Stomach (tissue), 9 donors: ENCODE results near the gene ONECUT3. TPM values are rescaled to one million over a fixed set of nuclear protein-coding genes. Genes with fewer than 3 reads are reported as not detected.

Source experiments
- DNase-seq, 2 donors: peaks; one replicate each; pipeline versions ENCODE4 v3.0.0 to v3.0.0-alpha.2; 2013 to 2019
- H3K27ac ChIP-seq, 5 donors: fragments of 200-600 bp in 4 of 5; sonication (generic) in 4 of 5; one replicate each; pipeline ENCODE4 v1.5.1; 2013 to 2019; ENCODE audit warnings: mild to moderate bottlenecking in 1 of 5, moderate library complexity in 1 of 5
- H3K27me3 ChIP-seq, 3 donors: fragments of 200-600 bp; sonication (generic); one replicate each; pipeline ENCODE4 v1.5.1; 2017 to 2019; ENCODE audit warnings: mixed run types in 1 of 3
- H3K36me3 ChIP-seq, 4 donors: fragments of 200-600 bp; sonication (generic); 1 replicate in 3 of 4; 2 replicates in 1 of 4; pipeline ENCODE4 v1.5.1; 2016 to 2019
- H3K4me1 ChIP-seq, 4 donors: fragments of 200-600 bp; sonication (generic); one replicate each; pipeline ENCODE4 v1.5.1; 2016 to 2019
- H3K4me3 ChIP-seq, 4 donors: fragments of 200-600 bp; sonication (generic) in 3 of 4; one replicate each; pipeline ENCODE4 v1.5.1; 2016 to 2019; ENCODE audit warnings: mild to moderate bottlenecking in 1 of 4
- H3K9me3 ChIP-seq, 4 donors: fragments of 200-600 bp; sonication (generic); one replicate each; pipeline ENCODE4 v1.5.1; 2016 to 2019
- CTCF ChIP-seq, 7 experiments: fragments of 450-650 bp in 4 of 7; fragments of 200-600 bp in 3 of 7; sonication (generic) in 3 of 7; IDR thresholded peaks; one replicate each; pipeline ENCODE4 v1.5.1; 2016 to 2019; ENCODE audit warnings: antibody characterized with exemption in 7 of 7, control low read depth in 2 of 7, mild to moderate bottlenecking in 1 of 7
- EP300 ChIP-seq: sonication (generic); formaldehyde crosslinking; IDR thresholded peaks from one replicate; pipeline ENCODE4 v1.6.1; 2017; ENCODE audit warnings: antibody characterized with exemption
- POLR2A ChIP-seq, 4 donors: fragments of 450-650 bp; IDR thresholded peaks; one replicate each; pipeline ENCODE4 v1.6.1; 2016; ENCODE audit warnings: antibody characterized with exemption in 4 of 4, control low read depth in 2 of 4, mild to moderate bottlenecking in 1 of 4, moderate library complexity in 1 of 4
- POLR2AphosphoS5 ChIP-seq, 3 donors: sonication (generic); formaldehyde crosslinking; IDR thresholded peaks; one replicate each; pipeline ENCODE4 v1.6.1; 2016; ENCODE audit warnings: antibody characterized with exemption in 3 of 3
- WGBS, 5 donors: extraction: QIAGEN DNeasy Blood & Tissue Kit in 3 of 5; methylation state at CpG; one replicate each; pipeline versions ENCODE4 v1.1.5 to v1.1.7; 2013 to 2018; 5-methylcytosine and 5-hydroxymethylcytosine counted together
- intact Hi-C: fragments of 100-400 bp; cut with DNase I; formaldehyde crosslinking; loops from one replicate; pipeline ENCODE4 v1.15.1; 2023; ENCODE audit warnings: low total_unique reads
- polyA plus RNA-seq, 3 donors: library from polyadenylated mRNA; stranded (reverse); fragments of 200-250 nt; gene quantifications; one replicate each; pipeline ENCODE4 v1.2.3, GENCODE V29; 2013
- total RNA-seq, 5 donors: library from RNA; depleted of rRNA; stranded (reverse); fragments of >200 nt; gene quantifications; one replicate each; pipeline versions ENCODE4 v1.1.0 to v1.2.3, GENCODE V29; 2014 to 2016
- donor health status: healthy with polysubstance abuse.
- donor health status: Bipolar disorder and iron deficiency.
- donor health status: healthy.

The ONECUT3 gene
- total and polyA plus RNA-seq, 8 donors = 0.13 to 0.37 (median 0.29) TPM; not detected in 5

GRCh38 chr19:1824252-1824622, 70.9 kb downstream of the ONECUT3 start:
- no peak for DNase-seq
- TF ChIP-seq POLR2AphosphoS5 (IDR thresholded peaks at IDR 0.05) (no peak), EP300 (no peak), CTCF (IDR thresholded peaks at IDR 0.05) (no peak), POLR2A (IDR thresholded peaks at IDR 0.05) (no peak)
- no peak overlapping the region for H3K27ac ChIP-seq
- intact Hi-C loops = loop anchor here (10.0 kb wide), 1 partner anchor 269 kb away; no protein-coding TSS in a partner anchor
- peaks cover 57 to 98% (median 91%) of the 10 kb centered on the region in 4 donors for H3K36me3 ChIP-seq
- H3K9me3 ChIP-seq = no peaks in the 10 kb centered on the region
- no peaks in the 10 kb centered on the region for H3K27me3 ChIP-seq
- H3K4me1 ChIP-seq = peaks cover 9 to 24% (median 18%) of the 10 kb centered on the region in 4 donors
- 61 to 71% (median 68%) methylated on average over 7 to 14 of the region's 14 CpGs for WGBS, 5 donors
- no peak overlapping the region for H3K4me3 ChIP-seq

GRCh38 chr19:1825909-1826556, 72.7 kb downstream of the ONECUT3 start:
- Histone ChIP-seq H3K4me3 (no peak overlapping the region), H3K9me3 (no peaks in the 10 kb centered on the region), H3K4me1 (peaks cover 9 to 36% (median 23%) of the 10 kb centered on the region in 4 donors), H3K36me3 (peaks cover 45 to 97% (median 86%) of the 10 kb centered on the region in 4 donors), H3K27ac (no peak overlapping the region), H3K27me3 (no peaks in the 10 kb centered on the region)
- WGBS, 5 donors = 34 to 39% (median 34%) methylated on average over 15 of the region's 15 CpGs
- peak in 1 of 3 donors; percentile 21 for TF ChIP-seq POLR2AphosphoS5 (IDR thresholded peaks at IDR 0.05)
- no peak for TF ChIP-seq EP300
- TF ChIP-seq CTCF (IDR thresholded peaks at IDR 0.05) = peak in 5 of 7 experiments; percentile 86 to 96 (median 92)
- no peak for TF ChIP-seq POLR2A (IDR thresholded peaks at IDR 0.05)
- intact Hi-C loops = loop anchor here (10.0 kb wide), 1 partner anchor 271 kb away; no protein-coding TSS in a partner anchor
- peak; percentile 81 to 92 for DNase-seq

- intact Hi-C loops = loop anchor here (10.0 kb wide), 1 partner anchor 272 kb away; no protein-coding TSS in a partner anchor
- peak in 1 of 2 donors; percentile 47 for DNase-seq
- Histone ChIP-seq H3K27ac (no peak overlapping the region), H3K27me3 (no peaks in the 10 kb centered on the region), H3K36me3 (peaks cover 37 to 91% (median 81%) of the 10 kb centered on the region in 4 donors), H3K4me3 (no peak overlapping the region), H3K4me1 (peaks cover 9 to 36% (median 23%) of the 10 kb centered on the region in 4 donors), H3K9me3 (no peaks in the 10 kb centered on the region)
- WGBS, 5 donors = 65 to 77% (median 69%) methylated on average over 27 to 63 of the region's 63 CpGs
- no peak for TF ChIP-seq POLR2AphosphoS5 (IDR thresholded peaks at IDR 0.05)
- TF ChIP-seq POLR2A (IDR thresholded peaks at IDR 0.05) = no peak
- TF ChIP-seq CTCF (IDR thresholded peaks at IDR 0.05) = no peak
- TF ChIP-seq EP300 = no peak
These were observed 73.5 kb downstream of the ONECUT3 start for GRCh38 chr19:1826557-1827521.

GRCh38 chr19:1827566-1828278, 74.4 kb downstream of the ONECUT3 start:
- 90 to 97% (median 94%) methylated on average over 20 to 41 of the region's 41 CpGs for WGBS, 5 donors
- intact Hi-C loops = loop anchor here (10.0 kb wide), 1 partner anchor 273 kb away; no protein-coding TSS in a partner anchor
- H3K4me1 ChIP-seq = peaks cover 9 to 36% (median 23%) of the 10 kb centered on the region in 4 donors
- no peaks in the 10 kb centered on the region for H3K27me3 ChIP-seq
- H3K27ac ChIP-seq = no peak overlapping the region
- H3K9me3 ChIP-seq = no peaks in the 10 kb centered on the region
- no peak overlapping the region for H3K4me3 ChIP-seq
- H3K36me3 ChIP-seq = peaks cover 33 to 88% (median 78%) of the 10 kb centered on the region in 4 donors
- TF ChIP-seq POLR2AphosphoS5 (IDR thresholded peaks at IDR 0.05) = no peak
- TF ChIP-seq EP300 = no peak
- no peak for TF ChIP-seq POLR2A (IDR thresholded peaks at IDR 0.05)
- no peak for TF ChIP-seq CTCF (IDR thresholded peaks at IDR 0.05)
- no peak for DNase-seq
